H1 (cell line): ENCODE measurements around the gene ARRDC1. TPM values are rescaled to one million over a fixed set of nuclear protein-coding genes. Genes with fewer than 3 reads are reported as not detected.

ENCODE experiments used
- CTCF ChIA-PET: fragments of 300-600 bp; sonication (Branson Sonifier 250); formaldehyde crosslinking; loops from one replicate; lab custom pipeline; 2021; ENCODE audit not compliant: partially characterized antibody; lab: Charles Lee
- POLR2A ChIA-PET: fragments of 300-600 bp; sonication (Branson Sonifier 250); formaldehyde crosslinking; loops from one replicate; lab custom pipeline; 2021; ENCODE audit warnings: inconsistent platforms; ENCODE audit not compliant: partially characterized antibody; lab: Charles Lee
- DNase-seq, 2 experiments: peaks; one replicate each; pipeline versions ENCODE4 v3.0.0 to v3.0.0-alpha.2; 2010 to 2022; ENCODE audit warnings: low spot score in 2 of 2, low read depth in 1 of 2, mixed read lengths in 1 of 2
- FAIRE-seq: peaks from 2 replicates; lab custom pipeline; 2011; peaks lifted over from hg19 to GRCh38; lab: Jason Lieb, UNC
- H2AFZ ChIP-seq: 2 replicates; pipeline ENCODE4 v1.8.1; 2012; ENCODE audit warnings: low read length, inconsistent platforms
- H2AK5ac ChIP-seq: 2 replicates; pipeline ENCODE4 v1.6.1; 2013; ENCODE audit warnings: low read depth, low read length
- H2BK120ac ChIP-seq: replicated peaks from 2 replicates; pipeline ENCODE3; 2013; ENCODE audit warnings: low read depth, low read length, inconsistent platforms
- H2BK12ac ChIP-seq: 2 replicates; pipeline ENCODE4 v1.6.1; 2013; ENCODE audit warnings: low read depth, low read length
- H2BK15ac ChIP-seq: 2 replicates; pipeline ENCODE4 v1.6.1; 2013; ENCODE audit warnings: low read length
- H2BK20ac ChIP-seq: 2 replicates; pipeline ENCODE4 v1.6.1; 2013; ENCODE audit warnings: low read length
- H2BK5ac ChIP-seq: 2 replicates; pipeline ENCODE4 v1.6.1; 2013; ENCODE audit warnings: low read depth, low read length
- H3K14ac ChIP-seq: 2 replicates; pipeline ENCODE4 v1.6.1; 2013; ENCODE audit warnings: inconsistent platforms; ENCODE audit not compliant: insufficient read length
- H3K18ac ChIP-seq: 2 replicates; pipeline ENCODE4 v1.6.1; 2013; ENCODE audit warnings: low read length; ENCODE audit errors: extremely low read depth
- H3K23ac ChIP-seq: 2 replicates; pipeline ENCODE4 v1.6.1; 2013; ENCODE audit warnings: inconsistent platforms; ENCODE audit not compliant: insufficient read length
- H3K23me2 ChIP-seq: 2 replicates; pipeline ENCODE4 v1.6.1; 2013; ENCODE audit warnings: low read depth, low read length
- H3K27ac ChIP-seq: 2 replicates; pipeline ENCODE4 v1.6.1; 2011; ENCODE audit warnings: low read depth, low read length, inconsistent platforms
- H3K27me3 ChIP-seq, 4 experiments: replicated peaks in 1 of 4; 1 replicate in 1 of 4; 2 replicates in 3 of 4; pipeline versions ENCODE4 v1.6.1 to v1.8.1; 2011 to 2013; ENCODE audit warnings: low read length in 3 of 4, mild to moderate bottlenecking in 3 of 4, inconsistent platforms in 2 of 4, mixed read lengths in 2 of 4, moderate library complexity in 1 of 4; ENCODE audit not compliant: control insufficient read depth in 3 of 4, insufficient read depth in 3 of 4; ENCODE audit errors: extremely low read depth in 1 of 4
- H3K36me3 ChIP-seq, 4 experiments: 2 replicates each; pipeline versions ENCODE4 v1.6.1 to v1.8.1; 2011 to 2013; ENCODE audit warnings: mild to moderate bottlenecking in 4 of 4, low read length in 3 of 4, moderate library complexity in 2 of 4, control low read depth in 1 of 4, inconsistent platforms in 1 of 4; ENCODE audit not compliant: insufficient read depth in 4 of 4, control insufficient read depth in 2 of 4
- H3K4ac ChIP-seq: replicated peaks from 2 replicates; pipeline ENCODE3; 2013; ENCODE audit warnings: low read length, low read depth, mixed read lengths, inconsistent platforms; ENCODE audit not compliant: insufficient read length
- H3K4me1 ChIP-seq, 4 experiments: replicated peaks in 1 of 4; 1 replicate in 1 of 4; 2 replicates in 3 of 4; pipeline versions ENCODE4 v1.6.1 to v1.8.1; 2011 to 2013; ENCODE audit warnings: low read length in 3 of 4, inconsistent platforms in 2 of 4, mixed read lengths in 1 of 4; ENCODE audit not compliant: insufficient read depth in 4 of 4, control insufficient read depth in 3 of 4
- H3K4me2 ChIP-seq, 2 experiments: 2 replicates each; pipeline versions ENCODE4 v1.6.1 to v1.8.1; 2011 to 2013; ENCODE audit warnings: low read depth in 2 of 2, low read length in 2 of 2, control low read depth in 1 of 2, inconsistent platforms in 1 of 2, mild to moderate bottlenecking in 1 of 2; ENCODE audit not compliant: insufficient read depth in 1 of 2
- H3K4me3 ChIP-seq, 4 experiments: fragments of 200-600, 300-600 bp in 1 of 4; sonication (generic), shearing (Covaris generic), sonication (Bioruptor Twin) in 1 of 4; 2 replicates each; pipeline versions ENCODE4 v1.5.1 to v1.8.1; 2011 to 2016; ENCODE audit warnings: low read length in 4 of 4, low read depth in 3 of 4, control low read depth in 2 of 4, inconsistent platforms in 2 of 4, mild to moderate bottlenecking in 2 of 4, mixed read lengths in 1 of 4, moderate library complexity in 1 of 4; ENCODE audit not compliant: insufficient read depth in 2 of 4; ENCODE audit errors: extremely low read depth in 1 of 4
- H3K56ac ChIP-seq: replicated peaks from 2 replicates; pipeline ENCODE3; 2013; ENCODE audit warnings: low read depth, mild to moderate bottlenecking, mixed read lengths, low read length, inconsistent platforms; ENCODE audit not compliant: insufficient read length
- H3K79me1 ChIP-seq: 2 replicates; pipeline ENCODE4 v1.6.1; 2013; ENCODE audit warnings: low read depth, low read length, control low read depth
- H3K79me2 ChIP-seq, 2 experiments: 2 replicates each; pipeline versions ENCODE4 v1.6.1 to v1.8.1; 2012 to 2013; ENCODE audit warnings: low read length in 2 of 2, mild to moderate bottlenecking in 2 of 2, inconsistent platforms in 1 of 2; ENCODE audit not compliant: insufficient read depth in 2 of 2, control insufficient read depth in 1 of 2
- H3K9ac ChIP-seq, 4 experiments: replicated peaks in 1 of 4; 1 replicate in 1 of 4; 2 replicates in 3 of 4; pipeline versions ENCODE4 v1.6.1 to v1.8.1; 2011 to 2013; ENCODE audit warnings: low read depth in 3 of 4, low read length in 3 of 4, control low read depth in 2 of 4, mild to moderate bottlenecking in 2 of 4, moderate library complexity in 2 of 4, inconsistent platforms in 1 of 4; ENCODE audit errors: extremely low read depth in 1 of 4
- H3K9me3 ChIP-seq, 2 experiments: 2 replicates each; pipeline versions ENCODE4 v1.6.1 to v1.8.1; 2012 to 2013; ENCODE audit warnings: mild to moderate bottlenecking in 2 of 2, moderate library complexity in 2 of 2, control low read depth in 1 of 2, inconsistent platforms in 1 of 2, low read depth in 1 of 2, low read length in 1 of 2, mixed read lengths in 1 of 2; ENCODE audit not compliant: insufficient read depth in 2 of 2
- H4K20me1 ChIP-seq, 2 experiments: replicated peaks in 1 of 2; 2 replicates each; pipeline versions ENCODE3 to v1.8.1; 2011 to 2013; ENCODE audit warnings: inconsistent platforms in 2 of 2, low read length in 2 of 2, mild to moderate bottlenecking in 1 of 2; ENCODE audit not compliant: insufficient read depth in 2 of 2, control insufficient read depth in 1 of 2
- H4K5ac ChIP-seq: 2 replicates; pipeline ENCODE4 v1.6.1; 2013; ENCODE audit warnings: low read length, low read depth, mixed read lengths, inconsistent platforms; ENCODE audit not compliant: insufficient read length
- H4K8ac ChIP-seq: 2 replicates; pipeline ENCODE4 v1.8.0; 2013; ENCODE audit warnings: mild to moderate bottlenecking, moderate library complexity, low read length, inconsistent platforms; ENCODE audit not compliant: insufficient read depth; ENCODE audit errors: extremely low read depth
- H4K91ac ChIP-seq: replicated peaks from 2 replicates; pipeline ENCODE3; 2013; ENCODE audit warnings: low read length, mixed read lengths, inconsistent platforms; ENCODE audit not compliant: insufficient read length
- CBX5 ChIP-seq: fragments of 300-800, 300-1000 bp; sonication (generic); IDR thresholded peaks from 2 replicates; pipeline ENCODE4 v1.7.1; 2016; ENCODE audit warnings: antibody characterized with exemption, low read length, low read depth
- GABPA ChIP-seq: IDR thresholded peaks from 2 replicates; pipeline ENCODE4 v1.6.1; 2011; ENCODE audit warnings: mild to moderate bottlenecking, low read length, moderate library complexity, borderline replicate concordance; ENCODE audit not compliant: insufficient read depth
- HDAC2 ChIP-seq, 2 experiments: fragments of 300-600 bp in 1 of 2; sonication (generic) in 1 of 2; IDR thresholded peaks; 2 replicates each; pipeline ENCODE4 v1.6.1; 2011 to 2012; ENCODE audit warnings: low read depth in 2 of 2, low read length in 2 of 2, mild to moderate bottlenecking in 2 of 2, moderate library complexity in 2 of 2, borderline replicate concordance in 1 of 2, inconsistent platforms in 1 of 2
- TAF1 ChIP-seq: IDR thresholded peaks from 2 replicates; pipeline ENCODE4 v1.6.1; 2011; ENCODE audit warnings: mild to moderate bottlenecking, low read depth, low read length
- TEAD4 ChIP-seq: IDR thresholded peaks from 2 replicates; pipeline ENCODE4 v1.6.1; 2012; ENCODE audit warnings: low read depth, low read length, inconsistent platforms, mixed read lengths
- WGBS, 2 experiments: shearing (Covaris generic) in 1 of 2; methylation state at CpG; one replicate each; pipeline versions ENCODE4 v1.1.6 to v1.1.7; 2013 to 2015; ENCODE audit warnings: low lambda C conversion rate in 2 of 2, mixed read lengths in 2 of 2, inconsistent platforms in 1 of 2, low coverage in 1 of 2, missing lambda C conversion rate in 1 of 2; ENCODE audit not compliant: insufficient replicate concordance in 2 of 2, insufficient coverage in 1 of 2, insufficient read length in 1 of 2; ENCODE audit errors: extremely low coverage in 1 of 2, missing lambda C conversion rate in 1 of 2; 5-methylcytosine and 5-hydroxymethylcytosine counted together
- polyA plus RNA-seq, 7 experiments: library from polyadenylated mRNA; depleted of rRNA in 3 of 7; stranded (reverse) in 5 of 7; unstranded in 2 of 7; fragments of >200 nt in 5 of 7; fragments of 200-250 nt in 2 of 7; gene quantifications; 1 replicate in 5 of 7; 2 replicates in 1 of 7; 4 replicates in 1 of 7; pipeline versions ENCODE4 v1.2.1 to v1.2.3, GENCODE V29; 2011 to 2013; ENCODE audit warnings: missing spikeins in 2 of 7, mixed read lengths in 2 of 7
- total RNA-seq: library from RNA; stranded (reverse); fragmentation: NEBNext Ultra II Directional; extraction: Animal tissue kit (Norgen Biotek cat#: 25700); gene quantifications from 2 replicates; pipeline ENCODE4 v1.2.1, GENCODE V29; 2021

ARRDC1 gene
- total and polyA plus RNA-seq, 2 of the 8 experiments (the other 6 are each of a cell fraction or from before 2014, with no cell fraction given): 22.0 to 58.4 TPM

DNA sequence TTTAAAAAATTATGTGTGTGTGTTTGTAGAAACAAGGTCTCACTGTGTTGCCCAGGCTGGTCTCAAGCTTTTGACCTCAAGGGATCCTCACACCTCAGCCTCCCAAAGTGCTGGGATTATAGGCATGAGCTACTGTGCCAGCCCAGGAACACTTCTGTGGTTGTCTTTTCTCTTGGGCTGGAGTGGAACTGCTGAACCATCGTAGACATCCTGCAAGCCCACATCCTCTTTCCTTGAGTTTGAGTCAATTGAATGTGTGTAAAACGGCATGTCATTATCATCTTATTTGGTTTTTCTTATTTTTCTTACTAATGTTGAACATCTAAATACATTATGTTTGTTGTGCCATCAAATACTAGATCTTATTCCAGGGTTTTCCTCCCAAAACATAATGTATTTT lies 53.3 kb downstream of the ARRDC1 start:
- POLR2A ChIA-PET: interaction anchor here (0.8 to 1.5 kb wide), 5 partner anchors 8 to 40 kb away, joined by 3 to 4 read pairs (median 3); partner anchors contain the start of gene EHMT1
- CTCF ChIA-PET: interaction anchor here (1.1 to 1.3 kb wide), 2 partner anchors 12 to 14 kb away, joined by 4 to 5 read pairs; no protein-coding TSS in a partner anchor
- no peak overlapping the region for H2BK120ac ChIP-seq
- TF ChIP-seq GABPA (no peak), HDAC2 (IDR thresholded peaks at IDR 0.05; ENCODE audit: borderline replicate concordance in 1 of 2, low read depth in 2 of 2, low read length in 2 of 2) (no peak), TEAD4 (no peak), CBX5 (no peak), TAF1 (no peak)

More for the DNA sequence above, 53.3 kb downstream of the ARRDC1 start:
- FAIRE-seq (no peak), DNase-seq (no peak)
- Histone ChIP-seq H3K9me3 (no peaks in the 10 kb centered on the region), H3K4me1 (peaks cover 2 to 15% (median 6%) of the 10 kb centered on the region in 4 experiments; a peak in 5 of 7 replicates), H3K79me1 (peaks cover 14% of the 10 kb centered on the region), H4K91ac (no peak overlapping the region), H3K23me2 (peaks cover 2% of the 10 kb centered on the region; the same call in 1 of the 2 replicates), H2AFZ (no peak overlapping the region), H3K9ac (no peak overlapping the region), H3K36me3 (no peaks in the 10 kb centered on the region), H3K18ac (no peak overlapping the region), H4K5ac (no peak overlapping the region), H4K20me1 (peaks cover 0 to 14% of the 10 kb centered on the region in 2 experiments), H3K27ac (no peak overlapping the region), H3K79me2 (peaks cover 3 to 92% of the 10 kb centered on the region in 2 experiments), H2BK15ac (no peak overlapping the region; the same call in 1 of the 2 replicates), H2BK20ac (no peak overlapping the region), H3K23ac (no peak overlapping the region), H3K4me3 (no peak overlapping the region), H3K27me3 (no peaks in the 10 kb centered on the region), H3K4ac (no peak overlapping the region), H2BK12ac (no peak overlapping the region), H2BK5ac (no peak overlapping the region), H3K14ac (no peak overlapping the region), H3K4me2 (no peak overlapping the region), H2AK5ac (no peak overlapping the region), H4K8ac (no peak overlapping the region), H3K56ac (no peak overlapping the region)
- 100% methylated on average over 2 of the region's 2 CpGs; no CpG with 5 or more reads in 1 of the 2 experiments for WGBS, 2 experiments
